ENCODE data around the gene SELENOM. TPM values are rescaled to one million over a fixed set of nuclear protein-coding genes. Genes with fewer than 3 reads are reported as not detected.

The SELENOM gene
- total and polyA plus RNA-seq, 2 donors (not counting 1 experiment from before 2014, with no cell fraction given): 23.6 to 43.3 TPM

GRCh38 chr22:31080164-31080847 is 27.1 kb downstream of the SELENOM start:
- no peak overlapping the region for H3K27ac ChIP-seq (ENCODE audit: low read length in 2 of 2)
- DNase-seq: no peak

More at GRCh38 chr22:31080164-31080847, 27.1 kb downstream of the SELENOM start:
- Mint-ChIP-seq H3K27me3 (no peaks in the 10 kb centered on the region), H3K4me3 (peak overlapping the region; percentile 92), H3K4me1 (peaks cover 34% of the 10 kb centered on the region), H3K9me3 (ENCODE audit: insufficient read depth) (no peaks in the 10 kb centered on the region), H3K27ac (peak overlapping the region; percentile 58)
- ChIA-PET CTCF (interaction anchor here (0.6 to 1.2 kb wide), 2 partner anchors 79 to 192 kb away, joined by 4 read pairs; partner anchors contain the start of gene RNF185), POLR2A (interaction anchor here (0.7 kb wide), 1 partner anchor 445 kb away, joined by 4 read pairs; no protein-coding TSS in a partner anchor)
- WGBS (ENCODE audit: insufficient coverage): 23% methylated on average over 3 of the region's 5 CpGs
- Histone ChIP-seq H3K4me3 (ENCODE audit: control extremely low read depth in 1 of 5, extremely low read depth in 1 of 5, insufficient read depth in 1 of 5, low read depth in 2 of 5, low read length in 4 of 5) (peak overlapping the region; percentile 8 to 75 (median 67)), H3K4me2 (replicated peaks; ENCODE audit: low read depth, low read length, poor library complexity, severe bottlenecking) (peak overlapping the region; percentile 78), H3K9me3 (ENCODE audit: control extremely low read depth in 1 of 3, control insufficient read depth in 2 of 3, insufficient read depth in 1 of 3, low read length in 2 of 3) (no peaks in the 10 kb centered on the region), H3K27me3 (replicated peaks in 1 of 4; ENCODE audit: control extremely low read depth in 1 of 4, control insufficient read depth in 3 of 4, insufficient read depth in 4 of 4, low read length in 3 of 4) (no peaks in the 10 kb centered on the region), H3K4me1 (ENCODE audit: control insufficient read depth in 2 of 2, insufficient read depth in 2 of 2, low read length in 2 of 2) (peaks cover 18 to 43% of the 10 kb centered on the region in 2 donors), H2AFZ (ENCODE audit: insufficient read depth, low read depth, low read length, poor library complexity, severe bottlenecking) (peak overlapping the region; percentile 87), H4K20me1 (ENCODE audit: control insufficient read depth, insufficient read depth, low read length, poor library complexity, severe bottlenecking) (no peaks in the 10 kb centered on the region), H3K79me2 (ENCODE audit: control insufficient read depth, insufficient read depth, low read length) (peaks cover 4% of the 10 kb centered on the region), H3K36me3 (replicated peaks in 1 of 2; ENCODE audit: control extremely low read depth in 1 of 2, control insufficient read depth in 1 of 2, extremely low read depth in 1 of 2, insufficient read depth in 2 of 2, low read length in 1 of 2) (no peaks in the 10 kb centered on the region), H3K9ac (ENCODE audit: low read length) (peak overlapping the region; percentile 69)
- TF ChIP-seq CTCF (IDR thresholded peaks at IDR 0.05): no peak
- TF ChIP-seq EZH2 (IDR thresholded peaks at IDR 0.05; ENCODE audit: borderline replicate concordance, insufficient read depth, low read depth, low read length, poor library complexity, severe bottlenecking): no peak
- ATAC-seq (ENCODE audit: low read depth): no peak
- intact Hi-C loops (cut with micrococcal nuclease): loop anchor here (1.0 to 5.0 kb wide), 3 partner anchors 111 to 552 kb away; partner anchors contain the start of genes PIK3IP1 and TUG1
